ENCODE data around the gene PXN.

The PXN gene

DNA sequence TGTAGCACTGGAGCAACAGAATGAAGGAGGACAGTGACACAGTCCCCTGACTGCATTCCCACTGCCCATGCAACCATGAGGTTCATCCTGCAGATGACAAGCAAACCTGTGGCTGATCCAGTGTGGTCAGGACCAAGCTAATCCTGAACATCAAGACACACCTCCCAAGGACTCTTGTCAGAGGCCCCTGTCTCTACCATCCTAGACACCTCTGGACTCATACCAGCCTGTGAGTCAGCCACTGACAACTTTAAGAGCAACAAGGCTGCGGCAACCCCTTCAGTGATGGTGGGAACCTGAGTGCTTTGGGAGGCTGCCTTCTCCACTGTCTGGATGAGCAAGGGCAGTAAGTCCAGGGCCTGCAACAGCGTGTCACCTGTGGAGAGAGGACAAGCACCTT lies 95.6 kb downstream of the PXN start:
- Histone ChIP-seq H2AFZ (ENCODE audit: low read depth, low read length) (no peak overlapping the region), H3K9me3 (ENCODE audit: low read length) (no peaks in the 10 kb centered on the region), H3K36me3 (ENCODE audit: insufficient read depth, low read length) (peaks cover 68% of the 10 kb centered on the region), H3K27me3 (ENCODE audit: insufficient read depth, low read length) (no peaks in the 10 kb centered on the region), H3K4me1 (ENCODE audit: insufficient read depth, low read length) (no peaks in the 10 kb centered on the region), H3K4me3 (ENCODE audit: low read length) (no peak overlapping the region)

DNA sequence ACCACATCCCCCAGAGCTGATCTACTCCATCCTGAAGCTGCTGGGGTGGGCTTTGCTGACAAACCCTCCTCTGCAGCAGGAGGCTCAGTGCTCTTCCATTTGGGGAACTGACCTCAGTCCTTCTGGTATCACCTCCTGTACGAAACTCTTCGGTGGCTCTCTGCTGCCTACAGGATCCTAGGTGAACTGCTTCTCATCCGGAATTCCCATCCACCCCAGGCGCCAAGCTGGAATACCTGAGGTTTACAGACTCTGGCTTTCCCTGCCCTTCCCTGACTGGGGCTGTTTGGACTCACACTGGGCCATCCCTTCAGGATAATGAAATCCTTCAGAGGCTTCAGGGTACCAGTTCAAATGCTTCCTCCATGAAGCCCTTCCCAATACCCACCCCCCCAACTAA lies 97.2 kb downstream of the PXN start:
- Histone ChIP-seq H2AFZ (ENCODE audit: low read depth, low read length) (no peak overlapping the region), H3K9me3 (ENCODE audit: low read length) (no peaks in the 10 kb centered on the region), H3K4me1 (ENCODE audit: insufficient read depth, low read length) (no peaks in the 10 kb centered on the region), H3K4me3 (ENCODE audit: low read length) (no peak overlapping the region), H3K36me3 (ENCODE audit: insufficient read depth, low read length) (peaks cover 65% of the 10 kb centered on the region), H3K27me3 (ENCODE audit: insufficient read depth, low read length) (no peaks in the 10 kb centered on the region)

GRCh38 chr12:120167529-120168095 lies 97.9 kb downstream of the PXN start:
- Histone ChIP-seq H3K27me3 (ENCODE audit: insufficient read depth, low read length) (no peaks in the 10 kb centered on the region), H3K36me3 (ENCODE audit: insufficient read depth, low read length) (peaks cover 65% of the 10 kb centered on the region), H3K4me1 (ENCODE audit: insufficient read depth, low read length) (no peaks in the 10 kb centered on the region), H2AFZ (ENCODE audit: low read depth, low read length) (no peak overlapping the region), H3K4me3 (ENCODE audit: low read length) (no peak overlapping the region), H3K9me3 (ENCODE audit: low read length) (no peaks in the 10 kb centered on the region)

DNA sequence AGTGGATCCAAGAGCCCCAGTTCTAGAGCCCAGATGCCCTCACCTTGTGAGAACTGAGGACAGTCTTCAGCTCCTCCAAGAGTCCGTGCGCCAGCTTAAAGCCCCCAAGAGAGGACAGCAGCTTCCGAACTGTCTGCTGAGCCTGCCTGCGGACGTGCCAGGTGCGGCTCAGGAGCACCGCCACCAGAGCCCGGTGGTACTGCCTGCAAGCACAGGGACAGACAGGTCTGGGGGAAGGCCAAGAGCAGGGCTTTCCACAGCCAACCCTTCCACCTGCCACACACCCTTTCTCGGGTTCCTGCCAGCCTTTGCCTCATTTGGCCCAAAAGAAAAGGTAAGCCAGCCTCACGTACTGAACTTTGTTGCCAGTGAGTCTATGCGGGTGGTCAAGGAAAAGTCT lies 101.2 kb downstream of the PXN start:
- Histone ChIP-seq H3K4me1 (ENCODE audit: insufficient read depth, low read length) (no peaks in the 10 kb centered on the region), H3K36me3 (ENCODE audit: insufficient read depth, low read length) (peaks cover 74% of the 10 kb centered on the region), H2AFZ (ENCODE audit: low read depth, low read length) (no peak overlapping the region), H3K4me3 (ENCODE audit: low read length) (no peak overlapping the region), H3K27me3 (ENCODE audit: insufficient read depth, low read length) (no peaks in the 10 kb centered on the region), H3K9me3 (ENCODE audit: low read length) (no peaks in the 10 kb centered on the region)

DNA sequence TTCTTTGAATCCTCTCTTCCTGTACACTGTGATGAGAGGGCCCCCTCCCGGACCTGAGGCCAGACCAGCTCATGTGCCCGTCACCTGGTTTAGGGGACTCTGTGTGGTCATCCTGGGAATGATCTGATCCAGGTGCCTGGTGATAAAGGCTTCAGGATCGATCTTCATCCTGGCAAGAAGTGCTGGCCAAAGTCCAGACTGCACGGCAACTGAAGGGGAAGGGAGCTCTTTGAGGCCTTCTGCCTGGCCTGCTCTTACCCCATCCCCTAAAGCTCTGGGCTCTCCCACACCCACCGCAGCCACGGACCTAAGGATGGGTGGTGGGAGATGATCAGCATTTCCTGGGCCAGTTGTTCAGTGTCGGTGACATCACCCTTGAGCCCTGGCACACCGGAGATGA lies 102.8 kb downstream of the PXN start:
- H3K4me1 ChIP-seq (ENCODE audit: insufficient read depth, low read length): no peaks in the 10 kb centered on the region
- no peaks in the 10 kb centered on the region for H3K27me3 ChIP-seq (ENCODE audit: insufficient read depth, low read length)
- H3K36me3 ChIP-seq (ENCODE audit: insufficient read depth, low read length): peaks cover 75% of the 10 kb centered on the region
- H3K9me3 ChIP-seq (ENCODE audit: low read length): no peaks in the 10 kb centered on the region
- H2AFZ ChIP-seq (ENCODE audit: low read depth, low read length): no peak overlapping the region
- H3K4me3 ChIP-seq (ENCODE audit: low read length): no peak overlapping the region

GRCh38 chr12:120161852-120162251 lies 103.7 kb downstream of the PXN start:
- H3K27me3 ChIP-seq (ENCODE audit: insufficient read depth, low read length): no peaks in the 10 kb centered on the region
- no peak overlapping the region for H3K4me3 ChIP-seq (ENCODE audit: low read length)
- H3K36me3 ChIP-seq (ENCODE audit: insufficient read depth, low read length): peaks cover 76% of the 10 kb centered on the region
- no peak overlapping the region for H2AFZ ChIP-seq (ENCODE audit: low read depth, low read length)
- no peaks in the 10 kb centered on the region for H3K9me3 ChIP-seq (ENCODE audit: low read length)
- no peaks in the 10 kb centered on the region for H3K4me1 ChIP-seq (ENCODE audit: insufficient read depth, low read length)

All from neuron (in vitro differentiated cells).